Mammary epithelial cell (primary cell): ENCODE measurements around the gene OR6N1.

Experiments used
- EZH2 ChIP-seq: IDR thresholded peaks from 2 replicates; pipeline ENCODE4 v1.6.1; 2012; ENCODE audit warnings: low read length, inconsistent platforms, borderline replicate concordance
- TF ChIP-seq, protein P1 (sequence below), 2 donors: IDR thresholded peaks in 1 of 2; conservative IDR thresholded peaks in 1 of 2; 2 replicates each; pipeline ENCODE4 v1.5.1; 2011 to 2012; ENCODE audit warnings: inconsistent platforms in 2 of 2, low read length in 2 of 2, mild to moderate bottlenecking in 2 of 2, control low read depth in 1 of 2, low read depth in 1 of 2; ENCODE audit not compliant: insufficient read depth in 1 of 2; ENCODE audit errors: extremely low read depth in 1 of 2

DNA sequence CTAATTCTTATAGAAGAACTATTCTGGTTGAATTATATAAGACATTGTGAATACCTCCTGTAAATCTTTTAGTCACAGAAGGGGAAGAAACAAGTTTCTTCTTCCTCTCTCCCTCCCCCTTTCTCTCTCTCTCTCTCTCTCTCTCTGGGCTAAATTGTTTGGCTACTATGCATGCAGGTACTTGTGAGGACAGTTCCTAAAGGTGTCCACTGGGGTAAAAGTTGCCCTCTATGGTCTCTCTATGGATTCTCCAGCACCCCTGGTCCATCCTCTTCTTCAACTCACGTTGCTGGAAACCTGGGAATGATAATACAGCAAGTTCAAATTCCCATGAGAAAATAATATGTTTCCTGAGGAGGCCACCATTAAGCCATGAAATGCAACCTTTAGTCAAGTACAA is 57.2 kb downstream of the OR6N1 start:
- TF ChIP-seq, protein P1, sequence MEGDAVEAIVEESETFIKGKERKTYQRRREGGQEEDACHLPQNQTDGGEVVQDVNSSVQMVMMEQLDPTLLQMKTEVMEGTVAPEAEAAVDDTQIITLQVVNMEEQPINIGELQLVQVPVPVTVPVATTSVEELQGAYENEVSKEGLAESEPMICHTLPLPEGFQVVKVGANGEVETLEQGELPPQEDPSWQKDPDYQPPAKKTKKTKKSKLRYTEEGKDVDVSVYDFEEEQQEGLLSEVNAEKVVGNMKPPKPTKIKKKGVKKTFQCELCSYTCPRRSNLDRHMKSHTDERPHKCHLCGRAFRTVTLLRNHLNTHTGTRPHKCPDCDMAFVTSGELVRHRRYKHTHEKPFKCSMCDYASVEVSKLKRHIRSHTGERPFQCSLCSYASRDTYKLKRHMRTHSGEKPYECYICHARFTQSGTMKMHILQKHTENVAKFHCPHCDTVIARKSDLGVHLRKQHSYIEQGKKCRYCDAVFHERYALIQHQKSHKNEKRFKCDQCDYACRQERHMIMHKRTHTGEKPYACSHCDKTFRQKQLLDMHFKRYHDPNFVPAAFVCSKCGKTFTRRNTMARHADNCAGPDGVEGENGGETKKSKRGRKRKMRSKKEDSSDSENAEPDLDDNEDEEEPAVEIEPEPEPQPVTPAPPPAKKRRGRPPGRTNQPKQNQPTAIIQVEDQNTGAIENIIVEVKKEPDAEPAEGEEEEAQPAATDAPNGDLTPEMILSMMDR (conservative IDR thresholded peaks at IDR 0.05 in 1 of 2, IDR thresholded peaks at IDR 0.05 in 1 of 2; ENCODE audit: extremely low read depth in 1 of 2, insufficient read depth in 1 of 2, low read depth in 1 of 2, low read length in 2 of 2): no peak
- no peak for TF ChIP-seq EZH2
